Nephron progenitor cell (in vitro differentiated cells): Measurements from ENCODE around the gene CPNE2.
A peak's percentile ranks its signal among the peaks of the same experiment; 100 is the strongest.

Experiments used
- DNase-seq: peaks from one replicate; pipeline ENCODE4 v3.0.0; 2021
- H3K27ac Mint-ChIP-seq: 2 replicates; pipeline ENCODE4 v1.8.0; 2021; ENCODE audit warnings: mild to moderate bottlenecking, moderate library complexity, mixed read lengths
- H3K27me3 Mint-ChIP-seq: 2 replicates; pipeline ENCODE4 v1.8.0; 2021; ENCODE audit warnings: mild to moderate bottlenecking, low read depth, mixed read lengths; ENCODE audit not compliant: poor library complexity
- H3K36me3 Mint-ChIP-seq: 2 replicates; pipeline ENCODE4 v1.8.0; 2021; ENCODE audit warnings: low read depth, mixed read lengths
- H3K4me1 Mint-ChIP-seq: 2 replicates; pipeline ENCODE4 v1.8.0; 2021; ENCODE audit warnings: mixed read lengths
- H3K4me3 Mint-ChIP-seq: 2 replicates; pipeline ENCODE4 v1.8.0; 2021; ENCODE audit warnings: mild to moderate bottlenecking, moderate library complexity, mixed read lengths
- H3K9me3 Mint-ChIP-seq: 2 replicates; pipeline ENCODE4 v1.8.0; 2021; ENCODE audit warnings: mild to moderate bottlenecking, moderate library complexity, mixed read lengths
- TF ChIP-seq, protein P1 (sequence below): fragments of 200-600 bp; sonication (generic); IDR thresholded peaks from 2 replicates; pipeline ENCODE4 v1.5.0; 2021; ENCODE audit warnings: antibody characterized with exemption

The CPNE2 gene

DNA sequence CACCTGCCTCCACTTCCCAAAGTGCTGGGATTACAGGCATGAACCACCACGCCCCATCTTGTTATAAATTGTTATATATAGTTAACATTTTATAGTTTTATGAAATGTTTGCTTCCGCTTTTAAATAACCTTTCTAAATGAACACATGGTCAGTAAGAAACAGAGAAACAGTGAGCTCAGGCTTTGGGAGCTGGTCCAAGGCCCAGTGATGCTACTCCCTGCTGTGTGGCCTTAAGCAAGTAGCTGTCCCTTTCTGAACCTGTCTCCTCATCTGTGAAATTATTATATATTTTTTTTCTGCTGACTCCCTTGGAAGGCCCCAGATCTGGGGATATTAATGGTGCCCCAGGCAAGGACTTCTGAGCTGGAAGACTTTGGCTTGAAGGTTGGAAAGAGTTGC is 19.0 kb downstream of the CPNE2 start:
- H3K27ac Mint-ChIP-seq = no peak overlapping the region
- DNase-seq = no peak
- peaks cover 3% of the 10 kb centered on the region for H3K27me3 Mint-ChIP-seq
- H3K9me3 Mint-ChIP-seq = no peaks in the 10 kb centered on the region
- H3K4me3 Mint-ChIP-seq = no peak overlapping the region
- H3K36me3 Mint-ChIP-seq = no peaks in the 10 kb centered on the region
- TF ChIP-seq, protein P1, sequence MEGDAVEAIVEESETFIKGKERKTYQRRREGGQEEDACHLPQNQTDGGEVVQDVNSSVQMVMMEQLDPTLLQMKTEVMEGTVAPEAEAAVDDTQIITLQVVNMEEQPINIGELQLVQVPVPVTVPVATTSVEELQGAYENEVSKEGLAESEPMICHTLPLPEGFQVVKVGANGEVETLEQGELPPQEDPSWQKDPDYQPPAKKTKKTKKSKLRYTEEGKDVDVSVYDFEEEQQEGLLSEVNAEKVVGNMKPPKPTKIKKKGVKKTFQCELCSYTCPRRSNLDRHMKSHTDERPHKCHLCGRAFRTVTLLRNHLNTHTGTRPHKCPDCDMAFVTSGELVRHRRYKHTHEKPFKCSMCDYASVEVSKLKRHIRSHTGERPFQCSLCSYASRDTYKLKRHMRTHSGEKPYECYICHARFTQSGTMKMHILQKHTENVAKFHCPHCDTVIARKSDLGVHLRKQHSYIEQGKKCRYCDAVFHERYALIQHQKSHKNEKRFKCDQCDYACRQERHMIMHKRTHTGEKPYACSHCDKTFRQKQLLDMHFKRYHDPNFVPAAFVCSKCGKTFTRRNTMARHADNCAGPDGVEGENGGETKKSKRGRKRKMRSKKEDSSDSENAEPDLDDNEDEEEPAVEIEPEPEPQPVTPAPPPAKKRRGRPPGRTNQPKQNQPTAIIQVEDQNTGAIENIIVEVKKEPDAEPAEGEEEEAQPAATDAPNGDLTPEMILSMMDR = no peak
- H3K4me1 Mint-ChIP-seq = peaks cover 44% of the 10 kb centered on the region

DNA sequence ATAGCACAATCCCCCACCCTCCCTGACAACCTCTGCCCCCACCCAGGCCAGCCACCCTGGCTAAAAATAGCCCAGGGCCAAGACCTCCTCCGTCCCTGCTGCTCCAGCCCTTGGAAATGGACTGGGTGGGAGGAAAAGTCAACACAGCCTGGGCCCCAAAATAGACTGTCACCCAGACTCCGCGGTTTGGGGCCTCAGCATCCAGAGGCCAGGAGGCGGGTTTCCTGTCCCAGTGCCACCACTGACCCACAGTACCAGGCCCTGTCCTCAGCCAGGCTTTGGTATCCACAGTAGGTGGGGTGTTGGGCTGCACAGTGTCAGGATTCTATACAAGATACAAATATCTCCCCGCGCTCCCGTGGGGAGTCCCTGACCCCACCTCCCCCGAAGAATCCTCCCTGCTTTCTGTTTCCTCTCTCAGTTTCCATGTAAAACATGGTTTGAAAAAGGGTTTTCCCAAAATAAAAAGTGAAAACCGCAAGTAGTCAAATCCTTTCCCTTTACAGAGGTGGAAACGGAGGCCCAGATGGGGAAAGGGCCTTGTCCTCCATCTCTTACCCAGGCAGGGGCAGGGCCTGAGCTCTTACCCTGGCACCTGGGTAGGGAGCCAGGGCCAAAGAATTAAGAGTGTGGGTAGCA is 20.1 kb downstream of the CPNE2 start:
- peaks cover 44% of the 10 kb centered on the region for H3K4me1 Mint-ChIP-seq
- H3K4me3 Mint-ChIP-seq = no peak overlapping the region
- H3K27me3 Mint-ChIP-seq = peaks cover 3% of the 10 kb centered on the region
- no peak for DNase-seq
- TF ChIP-seq, protein P1 = no peak
- no peaks in the 10 kb centered on the region for H3K36me3 Mint-ChIP-seq
- no peak overlapping the region for H3K27ac Mint-ChIP-seq
- no peaks in the 10 kb centered on the region for H3K9me3 Mint-ChIP-seq

DNA sequence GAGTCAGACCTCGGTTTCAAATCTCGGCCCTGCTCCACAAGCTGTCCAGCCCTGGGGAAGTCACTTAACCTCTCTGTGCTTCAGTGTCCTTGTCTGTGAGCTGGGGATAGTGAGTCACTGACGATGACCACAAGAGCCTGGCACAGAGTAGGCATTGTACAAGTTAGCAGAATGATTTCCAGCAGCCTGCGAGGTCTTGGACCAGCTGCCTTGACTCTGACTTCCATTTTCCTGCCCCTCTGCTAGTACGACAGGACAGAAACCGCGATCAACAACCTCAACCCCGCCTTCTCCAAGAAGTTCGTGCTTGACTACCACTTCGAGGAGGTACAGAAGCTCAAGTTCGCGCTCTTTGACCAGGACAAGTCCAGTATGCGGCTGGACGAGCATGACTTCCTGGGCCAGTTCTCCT is 20.7 kb downstream of the CPNE2 start:
- peaks cover 48% of the 10 kb centered on the region for H3K4me1 Mint-ChIP-seq
- peak overlapping the region; percentile 8 for H3K4me3 Mint-ChIP-seq
- no peak overlapping the region for H3K27ac Mint-ChIP-seq
- H3K9me3 Mint-ChIP-seq = no peaks in the 10 kb centered on the region
- H3K27me3 Mint-ChIP-seq = peaks cover 3% of the 10 kb centered on the region
- DNase-seq = no peak
- H3K36me3 Mint-ChIP-seq = no peaks in the 10 kb centered on the region
- TF ChIP-seq, protein P1 = no peak

DNA sequence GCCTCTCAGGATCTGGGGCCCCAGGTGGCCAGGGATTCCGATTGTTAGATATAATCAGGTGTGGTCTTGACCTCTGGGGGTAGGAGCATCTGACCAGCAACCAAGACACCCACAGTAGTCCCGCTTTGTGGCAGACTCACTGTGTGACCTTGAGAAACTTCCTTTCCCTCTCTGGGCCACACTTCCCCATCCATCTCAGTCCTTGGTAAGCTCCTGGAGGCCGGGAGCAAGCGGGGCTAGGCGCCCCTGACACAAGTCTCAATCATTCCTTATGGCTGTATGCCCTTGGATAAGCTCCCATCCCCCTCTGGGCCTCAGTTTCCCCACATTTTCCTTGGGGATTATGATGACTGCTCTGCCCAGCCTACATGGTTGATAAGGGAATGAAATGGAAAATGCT is 21.3 kb downstream of the CPNE2 start:
- TF ChIP-seq, protein P1 = no peak

DNA sequence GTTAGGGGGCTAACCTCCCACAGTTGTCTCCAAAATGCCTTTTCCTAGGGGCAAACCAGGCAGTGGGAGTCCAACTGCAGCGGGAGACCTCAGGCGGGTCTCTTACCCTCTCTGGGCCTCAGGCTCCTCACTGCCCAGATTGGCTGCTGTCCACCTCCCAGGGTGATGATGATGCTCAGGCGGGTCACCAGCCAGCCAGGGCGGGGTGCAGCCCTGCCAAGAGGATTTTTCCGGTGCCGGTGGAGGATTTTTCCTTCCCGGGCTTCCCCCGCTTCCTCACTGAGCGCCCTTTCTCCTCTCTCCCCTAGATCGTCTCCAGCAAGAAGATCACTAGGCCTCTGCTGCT is 22.8 kb downstream of the CPNE2 start:
- H3K4me1 Mint-ChIP-seq = peaks cover 41% of the 10 kb centered on the region
- no peak for DNase-seq
- TF ChIP-seq, protein P1 = no peak
- no peaks in the 10 kb centered on the region for H3K36me3 Mint-ChIP-seq
- H3K4me3 Mint-ChIP-seq = no peak overlapping the region
- peaks cover 3% of the 10 kb centered on the region for H3K27me3 Mint-ChIP-seq
- no peaks in the 10 kb centered on the region for H3K9me3 Mint-ChIP-seq
- H3K27ac Mint-ChIP-seq = no peak overlapping the region

More for the DNA sequence above, 21.3 kb downstream of the CPNE2 start:
- no peak for DNase-seq
- Mint-ChIP-seq H3K27me3 (peaks cover 3% of the 10 kb centered on the region), H3K36me3 (no peaks in the 10 kb centered on the region), H3K4me3 (no peak overlapping the region), H3K4me1 (peaks cover 44% of the 10 kb centered on the region), H3K27ac (no peak overlapping the region), H3K9me3 (no peaks in the 10 kb centered on the region)

DNA sequence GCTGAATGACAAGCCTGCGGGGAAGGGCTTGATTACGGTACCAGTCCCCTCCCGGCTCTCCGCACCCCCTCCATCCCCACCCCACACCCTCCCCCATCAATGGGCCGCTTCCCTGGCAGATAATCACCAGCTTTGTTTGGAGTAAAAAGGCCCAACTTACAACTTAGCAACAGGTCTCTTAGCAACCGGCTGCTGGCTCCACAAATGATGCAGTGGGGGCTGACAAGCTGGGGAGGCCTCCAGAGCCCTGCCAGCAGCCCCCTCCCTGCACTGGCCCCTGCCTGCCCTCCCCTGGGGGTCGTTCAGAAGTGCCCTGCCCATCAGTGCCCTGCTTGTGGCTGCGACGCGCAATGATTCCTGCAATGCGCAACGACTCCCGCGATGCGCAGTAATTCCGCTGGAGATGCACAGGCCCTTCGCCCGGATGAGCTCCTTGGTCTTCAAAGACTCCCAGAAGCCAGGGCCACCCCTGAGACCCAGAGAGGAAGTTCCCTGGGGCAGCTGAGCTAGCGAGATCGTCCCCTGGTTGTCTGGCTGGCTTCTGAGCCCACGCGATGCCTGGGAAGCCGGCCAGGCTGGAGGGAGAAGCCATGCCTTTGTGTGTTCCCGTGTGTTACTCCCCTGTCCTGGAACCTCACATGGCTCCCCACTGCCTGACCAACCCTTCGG is 23.3 kb downstream of the CPNE2 start:
- Mint-ChIP-seq H3K9me3 (no peaks in the 10 kb centered on the region), H3K4me3 (no peak overlapping the region), H3K27ac (peak overlapping the region; percentile 67), H3K36me3 (no peaks in the 10 kb centered on the region), H3K4me1 (peaks cover 41% of the 10 kb centered on the region), H3K27me3 (peaks cover 3% of the 10 kb centered on the region)
- TF ChIP-seq, protein P1 = no peak
- peak; percentile 25 for DNase-seq
